VCaP (cell line): ENCODE data around the gene KLHL22.
"Not testable (repeated sequence)": the region's sequence is repeated elsewhere in the genome, so short reads cannot be mapped to it uniquely, and the experiment has no call there.

ENCODE experiments used
- H3K27ac ChIP-seq: fragments of 450-650 bp; 2 replicates; pipeline ENCODE4 v1.5.1; 2017
- TF ChIP-seq, protein P1 (sequence below): fragments of 450-650 bp; conservative IDR thresholded peaks from 2 replicates; pipeline ENCODE4 v1.5.1; 2017; ENCODE audit warnings: mild to moderate bottlenecking, moderate library complexity

KLHL22 gene

DNA sequence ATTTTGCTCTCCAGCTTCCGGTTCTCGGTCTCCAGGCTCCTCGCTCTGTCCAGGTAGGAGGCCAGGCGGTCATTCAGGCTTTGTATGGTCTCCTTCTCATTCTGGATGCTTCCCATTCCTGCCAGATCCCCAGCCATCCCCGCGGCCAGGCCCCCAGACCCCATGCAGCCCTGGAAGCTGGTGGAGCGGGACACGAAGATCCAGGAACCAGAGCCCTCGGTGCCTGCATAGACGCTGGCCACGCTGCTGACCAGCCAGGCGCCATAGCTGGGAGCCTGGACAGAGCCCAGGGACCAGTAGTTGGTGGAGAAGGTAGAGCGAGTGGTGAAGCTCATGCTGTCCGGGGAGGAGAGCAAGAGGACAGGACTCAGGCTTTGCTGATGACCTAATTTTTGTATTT is 11.8 kb downstream of the KLHL22 start:
- TF ChIP-seq, protein P1, sequence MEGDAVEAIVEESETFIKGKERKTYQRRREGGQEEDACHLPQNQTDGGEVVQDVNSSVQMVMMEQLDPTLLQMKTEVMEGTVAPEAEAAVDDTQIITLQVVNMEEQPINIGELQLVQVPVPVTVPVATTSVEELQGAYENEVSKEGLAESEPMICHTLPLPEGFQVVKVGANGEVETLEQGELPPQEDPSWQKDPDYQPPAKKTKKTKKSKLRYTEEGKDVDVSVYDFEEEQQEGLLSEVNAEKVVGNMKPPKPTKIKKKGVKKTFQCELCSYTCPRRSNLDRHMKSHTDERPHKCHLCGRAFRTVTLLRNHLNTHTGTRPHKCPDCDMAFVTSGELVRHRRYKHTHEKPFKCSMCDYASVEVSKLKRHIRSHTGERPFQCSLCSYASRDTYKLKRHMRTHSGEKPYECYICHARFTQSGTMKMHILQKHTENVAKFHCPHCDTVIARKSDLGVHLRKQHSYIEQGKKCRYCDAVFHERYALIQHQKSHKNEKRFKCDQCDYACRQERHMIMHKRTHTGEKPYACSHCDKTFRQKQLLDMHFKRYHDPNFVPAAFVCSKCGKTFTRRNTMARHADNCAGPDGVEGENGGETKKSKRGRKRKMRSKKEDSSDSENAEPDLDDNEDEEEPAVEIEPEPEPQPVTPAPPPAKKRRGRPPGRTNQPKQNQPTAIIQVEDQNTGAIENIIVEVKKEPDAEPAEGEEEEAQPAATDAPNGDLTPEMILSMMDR: no peak
- no peak overlapping the region for H3K27ac ChIP-seq

DNA sequence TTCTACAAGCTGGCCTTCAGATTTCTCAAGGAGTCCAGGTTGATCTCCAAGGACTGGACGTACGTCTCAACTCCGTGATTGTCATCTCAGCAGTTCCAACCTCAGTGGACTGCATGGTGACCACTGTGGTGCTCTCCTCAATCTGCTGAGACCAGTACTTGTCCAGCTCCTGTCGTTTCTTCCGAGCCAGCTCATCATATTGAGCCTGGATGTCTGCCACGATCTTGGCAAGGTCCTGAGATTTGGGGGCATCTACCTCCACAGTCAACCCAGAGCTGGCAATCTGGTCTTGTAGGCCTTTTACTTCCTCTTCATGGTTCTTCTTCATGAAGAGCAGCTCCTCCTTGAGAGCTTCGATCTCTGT is 12.5 kb downstream of the KLHL22 start:
- H3K27ac ChIP-seq: not testable (repeated sequence)

DNA sequence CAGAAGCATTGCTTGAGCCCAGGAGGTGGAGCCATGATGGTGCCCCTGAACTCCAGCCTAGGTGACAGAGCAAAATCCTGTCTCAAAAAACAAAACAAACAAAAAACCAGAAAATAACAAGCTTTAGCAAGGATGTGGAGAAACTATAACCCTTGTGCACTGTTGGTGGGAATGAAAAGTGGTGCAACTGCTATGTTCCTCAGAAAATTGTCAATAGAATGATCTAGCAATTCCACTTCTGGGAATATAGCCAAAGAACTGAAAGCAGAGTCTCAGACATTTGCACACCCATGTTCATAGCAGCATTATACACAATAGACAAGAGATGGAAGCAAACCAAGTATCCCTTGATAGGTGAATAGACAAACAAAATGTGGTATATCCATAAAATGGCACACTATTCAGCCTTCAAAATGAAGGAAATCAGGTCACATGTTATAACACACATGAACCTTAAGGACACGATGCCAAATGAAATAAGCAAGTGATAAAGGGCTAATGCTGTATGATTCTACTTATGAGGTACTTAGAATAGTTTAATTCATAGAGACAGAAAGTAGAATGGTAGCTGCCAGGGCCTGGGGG is 15.9 kb downstream of the KLHL22 start:
- no peak overlapping the region for H3K27ac ChIP-seq
- TF ChIP-seq, protein P1: no peak

DNA sequence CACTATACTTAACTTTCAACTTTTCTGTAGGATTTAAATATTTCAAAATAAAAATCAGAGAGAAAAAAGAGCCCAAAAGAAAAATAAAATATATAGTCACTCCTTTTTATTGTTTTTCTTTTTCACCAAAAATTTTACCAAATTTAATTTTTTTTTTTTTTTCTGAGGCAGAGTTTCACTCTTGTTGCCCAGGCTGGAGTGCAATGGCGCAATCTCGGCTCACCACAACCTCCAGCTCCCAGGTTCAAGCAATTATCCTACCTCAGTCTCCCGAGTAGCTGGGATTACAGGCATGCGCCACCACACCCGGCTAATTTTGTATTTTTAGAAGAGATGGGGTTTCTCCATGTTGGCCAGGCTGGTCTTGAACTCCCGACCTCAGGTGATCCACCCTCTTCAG is 17.5 kb downstream of the KLHL22 start:
- not testable (repeated sequence) for H3K27ac ChIP-seq

DNA sequence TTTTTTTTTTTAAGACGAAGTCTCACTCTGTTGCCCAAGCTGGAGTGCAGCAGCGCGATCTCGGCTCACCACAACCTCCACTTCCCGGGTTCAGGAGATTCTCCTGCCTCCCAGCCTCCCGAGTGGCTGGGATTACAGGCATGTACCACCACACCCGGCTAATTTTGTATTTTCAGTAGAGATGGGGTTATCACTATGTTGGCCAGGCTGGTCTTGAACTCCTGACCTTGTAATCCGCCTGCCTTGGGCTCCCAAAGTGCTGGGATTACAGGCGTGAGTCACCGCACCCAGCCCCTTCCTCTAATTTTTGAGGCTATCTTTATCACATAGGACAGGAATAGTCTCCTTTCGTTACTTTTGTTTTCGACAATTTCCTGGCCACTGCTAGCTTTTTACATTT is 20.0 kb downstream of the KLHL22 start:
- not testable (repeated sequence) for H3K27ac ChIP-seq

DNA sequence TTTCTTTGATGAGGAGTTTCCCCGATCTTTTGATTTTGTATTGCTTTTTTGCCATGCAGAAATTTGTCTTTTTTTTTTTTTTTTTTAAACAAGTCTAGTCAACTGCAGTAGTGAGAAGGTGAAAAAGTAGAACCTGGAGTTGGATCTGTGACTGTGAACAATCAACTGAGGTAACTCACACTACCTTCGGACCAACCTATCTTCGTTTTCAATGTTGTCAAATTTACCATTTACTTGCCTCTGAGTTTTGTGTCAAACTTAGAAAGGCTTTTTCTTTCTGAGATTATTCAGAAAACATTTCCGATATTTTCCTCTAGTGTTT is 20.5 kb downstream of the KLHL22 start:
- no peak overlapping the region for H3K27ac ChIP-seq
- TF ChIP-seq, protein P1: no peak

DNA sequence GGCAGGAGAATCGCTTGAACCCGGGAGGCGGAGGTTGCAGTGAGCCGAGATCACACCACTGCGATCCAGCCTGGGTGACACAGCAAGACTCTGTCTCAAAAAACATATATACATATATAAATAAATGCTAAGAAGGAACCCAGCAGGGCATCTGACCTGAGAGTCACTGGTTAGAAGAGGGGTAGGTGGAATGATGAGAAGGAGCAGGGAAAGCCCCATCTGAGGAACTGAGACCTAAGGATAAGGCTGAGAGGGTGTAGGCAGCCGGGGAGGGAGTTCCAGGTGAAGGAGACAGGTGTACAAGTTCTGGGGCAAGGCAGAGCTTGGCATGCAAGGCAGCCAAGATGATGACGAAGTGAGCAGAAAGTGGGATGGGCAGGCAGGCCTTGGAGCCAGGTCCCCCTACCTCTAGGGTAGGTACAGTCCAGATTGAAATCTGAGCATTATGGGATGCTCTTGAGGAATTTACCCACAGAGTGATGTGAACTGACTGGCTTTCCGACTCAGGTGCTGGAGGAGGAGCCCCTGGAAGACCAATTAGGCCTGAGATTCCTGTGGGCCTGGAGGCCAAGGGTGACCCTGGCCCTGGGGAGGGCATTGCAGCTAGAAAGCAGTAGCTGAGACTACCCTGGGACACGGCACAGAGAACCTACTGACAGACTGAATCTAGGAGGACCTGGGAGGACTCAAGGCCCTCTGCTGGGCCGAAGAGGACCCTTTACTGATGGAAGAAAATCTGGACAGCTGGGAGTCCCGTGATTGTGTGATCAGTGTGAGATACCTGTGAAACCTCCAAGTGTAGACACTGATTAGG is 22.8 kb downstream of the KLHL22 start:
- TF ChIP-seq, protein P1: no peak
- no peak overlapping the region for H3K27ac ChIP-seq

DNA sequence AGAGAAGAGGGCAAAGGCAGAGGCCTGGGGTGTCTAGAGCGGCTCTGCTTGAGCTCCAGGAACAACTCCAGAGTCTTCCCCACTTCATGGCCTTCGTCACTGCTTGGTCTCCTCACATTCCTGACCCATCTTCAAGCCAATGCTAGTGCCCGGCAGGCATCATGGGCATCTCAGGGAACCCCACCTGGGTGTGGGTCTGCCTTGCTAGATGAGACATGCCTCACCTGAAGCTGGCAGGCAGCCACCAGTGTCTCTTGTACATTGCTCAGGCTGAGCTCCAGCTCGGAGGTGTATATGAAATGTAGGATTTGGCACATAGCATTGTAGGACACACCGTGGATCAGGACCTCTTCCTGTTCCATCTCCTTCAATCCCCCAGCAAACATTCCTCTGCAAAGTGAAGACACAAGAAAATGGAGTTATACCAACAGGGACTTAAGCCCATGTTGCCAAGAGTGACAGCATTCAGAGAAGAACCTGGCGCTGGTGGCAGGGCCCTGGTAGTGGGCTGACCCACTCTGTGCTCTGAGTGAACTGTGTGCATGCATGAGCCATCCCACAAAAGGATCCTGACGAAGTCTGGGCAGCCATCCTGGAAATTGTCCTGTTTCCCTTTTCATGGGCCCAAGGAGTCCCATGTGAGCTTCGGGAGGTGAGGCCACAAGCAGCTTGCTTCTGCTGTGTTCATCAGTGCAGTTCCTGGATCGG is 24.3 kb downstream of the KLHL22 start:
- H3K27ac ChIP-seq: no peak overlapping the region
- TF ChIP-seq, protein P1: no peak

DNA sequence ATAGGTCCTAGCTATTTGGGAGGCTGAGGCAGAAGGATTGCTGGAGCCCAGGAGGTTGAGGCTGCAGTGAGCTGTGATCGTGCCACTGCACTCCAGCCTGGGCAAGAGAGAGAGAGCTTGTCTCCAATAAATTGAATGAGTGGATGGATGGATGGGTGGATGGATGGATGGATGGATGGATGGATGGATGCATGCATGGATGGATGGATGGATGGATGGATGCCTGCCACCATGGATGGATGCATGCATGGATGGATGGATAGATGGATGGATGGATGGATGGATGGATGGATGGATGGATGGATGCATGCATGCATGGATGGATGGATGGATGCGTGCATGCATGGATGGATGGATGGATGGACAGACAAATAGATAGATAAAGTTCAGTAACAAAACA is 25.1 kb downstream of the KLHL22 start:
- not testable (repeated sequence) for H3K27ac ChIP-seq
